ENCODE data around the gene CBY3. TPM values are rescaled to one million over a fixed set of nuclear protein-coding genes. Genes with fewer than 3 reads are reported as not detected.
"Not testable (repeated sequence)": the region's sequence is repeated elsewhere in the genome, so short reads cannot be mapped to it uniquely, and the experiment has no call there.

The CBY3 gene
- total RNA-seq, 5 donors from 2014 or later (not counting 1 experiment from before 2014, with no cell fraction given), result 0.50 to 0.66 (median 0.57) TPM; not detected in 2

DNA sequence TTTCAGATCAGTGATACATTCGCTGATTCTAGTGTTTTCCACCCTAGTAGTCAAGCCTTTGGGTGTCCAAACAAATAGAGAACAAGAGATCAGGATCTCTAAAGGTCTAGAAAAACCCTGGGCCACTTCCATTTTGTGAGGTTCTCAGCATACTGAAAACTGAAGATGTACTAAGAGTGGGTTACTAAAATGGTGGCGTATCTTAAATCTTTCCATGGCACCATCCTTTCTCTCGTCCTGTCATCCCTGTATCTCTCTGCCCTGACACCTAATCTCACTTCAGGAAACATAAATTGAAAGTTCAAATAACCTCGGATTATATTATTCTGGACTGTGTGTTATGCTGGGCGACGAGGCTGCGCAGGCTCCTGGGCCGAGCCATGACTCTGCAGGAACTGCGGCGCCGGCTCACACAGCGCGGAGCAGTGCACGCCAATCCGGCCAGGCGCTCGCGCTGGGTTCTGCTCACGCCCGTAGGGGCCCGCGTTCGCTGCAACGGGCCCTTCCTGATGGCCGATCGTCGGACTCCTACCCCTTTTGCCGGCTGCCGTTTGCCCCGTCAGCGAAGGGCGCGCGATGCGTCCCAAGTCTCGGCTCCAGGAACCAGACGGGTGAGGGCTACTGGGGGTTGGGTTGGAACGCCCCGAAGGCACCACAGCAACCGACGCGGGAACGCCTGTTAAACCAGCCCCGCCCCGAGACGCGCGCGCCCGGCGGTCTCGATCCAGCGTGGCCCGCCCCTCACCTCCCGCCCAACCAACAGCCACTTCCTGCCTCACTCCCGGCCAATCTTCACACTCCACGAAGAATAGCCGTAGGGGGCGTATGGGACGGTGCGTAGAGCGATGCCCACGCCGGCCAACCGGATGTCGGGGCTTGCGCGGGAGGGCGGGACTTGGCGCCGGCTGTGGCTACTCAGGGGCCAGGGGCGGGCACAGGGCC, 17.4 kb upstream of the CBY3 start:
- Histone ChIP-seq H3K36me3 (ENCODE audit: control insufficient read depth in 2 of 2, extremely low read depth in 1 of 2, insufficient read depth in 1 of 2, low read length in 1 of 2) (no peaks in the 10 kb centered on the region), H3K27me3 (replicated peaks in 1 of 2; ENCODE audit: control insufficient read depth in 2 of 2, extremely low read depth in 1 of 2, insufficient read depth in 2 of 2, low read length in 1 of 2) (no peaks in the 10 kb centered on the region), H3K4me3 (ENCODE audit: control insufficient read depth in 1 of 2, extremely low read depth in 1 of 2, low read length in 1 of 2) (peak overlapping the region; percentile 83 to 90), H3K4me1 (ENCODE audit: control insufficient read depth in 1 of 2, extremely low read depth in 1 of 2, insufficient read depth in 2 of 2, low read length in 2 of 2) (peaks cover 13 to 43% of the 10 kb centered on the region in 2 experiments), H3K27ac (ENCODE audit: low read length) (peak overlapping the region; percentile 89), H3K9me3 (no peaks in the 10 kb centered on the region)
- peak overlapping the region; percentile 99 for H3K27ac Mint-ChIP-seq
- peak; percentile 89 to 90 (median 90) for ATAC-seq (replicated peaks in 1 of 4)
- ChIA-PET POLR2A (interaction anchor here in 1 of 2 donors (0.9 to 1.3 kb wide), 2 partner anchors 21 to 74 kb away, joined by 3 read pairs; no protein-coding TSS in a partner anchor), CTCF (interaction anchor here in 1 of 2 donors (1.7 kb wide), 1 partner anchor 34 kb away, joined by 4 read pairs; the partner anchor contains the start of gene MAML1)
- WGBS (ENCODE audit: insufficient coverage), result 1% methylated on average over 52 of the region's 72 CpGs
- H3K36me3 Mint-ChIP-seq, result peaks cover 6% of the 10 kb centered on the region
- H3K9me3 Mint-ChIP-seq, result no peaks in the 10 kb centered on the region
- H3K27me3 Mint-ChIP-seq, result no peaks in the 10 kb centered on the region
- DNase-seq, result peak; percentile 95 to 100 (median 99)
- peak overlapping the region; percentile 96 to 98 (median 98) for H3K4me3 Mint-ChIP-seq
- peaks cover 41 to 46% (median 44%) of the 10 kb centered on the region in 3 donors for H3K4me1 Mint-ChIP-seq

DNA sequence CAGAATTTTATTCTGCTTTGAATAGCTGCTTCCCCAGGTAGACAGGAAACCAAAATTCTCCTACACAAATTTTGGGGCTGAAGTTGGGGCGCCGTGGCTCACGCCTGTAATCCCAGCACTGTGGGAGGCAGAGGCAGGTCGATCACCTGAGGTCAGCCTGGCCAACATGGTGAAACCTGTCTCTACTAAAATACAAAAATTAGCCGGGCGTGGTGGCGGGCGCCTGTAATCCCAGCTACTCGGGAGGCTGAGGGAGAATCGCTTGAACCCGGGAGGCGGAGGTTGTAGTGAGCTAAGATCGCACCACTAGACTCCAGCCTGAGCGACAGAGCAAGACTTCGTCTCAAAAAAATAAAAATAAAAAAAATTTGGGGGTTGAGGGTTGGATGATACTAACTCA, 16.7 kb upstream of the CBY3 start:
- Histone ChIP-seq H3K27ac (ENCODE audit: low read length) (peak overlapping the region; percentile 89), H3K4me3 (ENCODE audit: control insufficient read depth in 1 of 2, extremely low read depth in 1 of 2, low read length in 1 of 2) (peak overlapping the region; percentile 83 to 90), H3K4me1 (ENCODE audit: control insufficient read depth in 1 of 2, extremely low read depth in 1 of 2, insufficient read depth in 2 of 2, low read length in 2 of 2) (peaks cover 13 to 36% of the 10 kb centered on the region in 2 experiments)
- CTCF ChIA-PET, result interaction anchor here in 1 of 2 donors (1.0 to 1.7 kb wide), 2 partner anchors 35 to 41 kb away, joined by 3 to 4 read pairs; partner anchors contain the start of gene MAML1
- H3K36me3 Mint-ChIP-seq; H3K27me3 Mint-ChIP-seq; H3K9me3 ChIP-seq; DNase-seq; ATAC-seq (replicated peaks in 1 of 4); H3K9me3 Mint-ChIP-seq; H3K27me3 ChIP-seq (replicated peaks in 1 of 2; ENCODE audit: control insufficient read depth in 2 of 2, extremely low read depth in 1 of 2, insufficient read depth in 2 of 2, low read length in 1 of 2); H3K36me3 ChIP-seq (ENCODE audit: control insufficient read depth in 2 of 2, extremely low read depth in 1 of 2, insufficient read depth in 1 of 2, low read length in 1 of 2): not testable (repeated sequence)
- 58% methylated on average over 4 of the region's 15 CpGs for WGBS (ENCODE audit: insufficient coverage)
- POLR2A ChIA-PET, result interaction anchor here (0.9 to 1.3 kb wide), 3 partner anchors 21 to 74 kb away, joined by 3 read pairs; partner anchors contain the start of gene HNRNPH1 (in 1 of the 2)
- Mint-ChIP-seq H3K27ac (peak overlapping the region; percentile 99), H3K4me1 (peaks cover 39 to 44% (median 40%) of the 10 kb centered on the region in 3 donors), H3K4me3 (peak overlapping the region; percentile 47 to 98 (median 96))

DNA sequence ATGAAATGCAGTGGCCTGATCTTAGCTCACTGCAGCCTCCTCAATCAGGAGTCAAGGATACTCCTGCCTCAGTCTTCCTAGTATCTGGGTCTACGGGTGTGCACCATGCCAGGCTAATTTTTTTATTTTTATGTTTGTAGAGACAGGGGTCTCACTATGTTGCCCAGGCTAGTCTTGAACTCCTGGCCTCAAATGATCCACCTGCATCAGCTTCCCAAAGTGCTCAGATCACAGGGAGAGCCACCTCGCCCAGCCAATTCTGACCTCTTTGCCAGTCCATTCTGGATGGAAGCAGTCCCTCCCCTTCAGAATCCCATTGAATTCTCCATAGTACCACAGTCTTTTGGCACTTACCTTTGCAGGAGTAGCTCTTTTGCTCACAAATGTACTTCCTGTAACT, 16.3 kb upstream of the CBY3 start:
- Mint-ChIP-seq H3K27me3 (no peaks in the 10 kb centered on the region), H3K36me3 (peaks cover under 1% of the 10 kb centered on the region), H3K4me3 (peak overlapping the region; percentile 47 to 98 (median 96)), H3K4me1 (peaks cover 34 to 39% (median 36%) of the 10 kb centered on the region in 3 donors), H3K27ac (peak overlapping the region; percentile 99), H3K9me3 (no peaks in the 10 kb centered on the region)
- Histone ChIP-seq H3K27ac (ENCODE audit: low read length) (peak overlapping the region; percentile 89), H3K27me3 (replicated peaks in 1 of 2; ENCODE audit: control insufficient read depth in 2 of 2, extremely low read depth in 1 of 2, insufficient read depth in 2 of 2, low read length in 1 of 2) (no peaks in the 10 kb centered on the region), H3K9me3 (no peaks in the 10 kb centered on the region), H3K4me3 (ENCODE audit: control insufficient read depth in 1 of 2, extremely low read depth in 1 of 2, low read length in 1 of 2) (peak overlapping the region in 1 of 2 donors; percentile 15), H3K4me1 (ENCODE audit: control insufficient read depth in 1 of 2, extremely low read depth in 1 of 2, insufficient read depth in 2 of 2, low read length in 2 of 2) (peaks cover 13 to 35% of the 10 kb centered on the region in 2 experiments), H3K36me3 (ENCODE audit: control insufficient read depth in 2 of 2, extremely low read depth in 1 of 2, insufficient read depth in 1 of 2, low read length in 1 of 2) (no peaks in the 10 kb centered on the region)
- ChIA-PET CTCF (interaction anchor here in 1 of 2 donors (1.0 to 1.7 kb wide), 2 partner anchors 36 to 41 kb away, joined by 3 to 4 read pairs; partner anchors contain the start of gene MAML1), POLR2A (interaction anchor here (0.9 to 1.3 kb wide), 3 partner anchors 20 to 74 kb away, joined by 3 read pairs; partner anchors contain the start of gene HNRNPH1 (in 1 of the 2))
- no peak for ATAC-seq (replicated peaks in 1 of 4)
- WGBS (ENCODE audit: insufficient coverage), result 91% methylated on average over 1 of the region's 2 CpGs
- DNase-seq, result no peak

DNA sequence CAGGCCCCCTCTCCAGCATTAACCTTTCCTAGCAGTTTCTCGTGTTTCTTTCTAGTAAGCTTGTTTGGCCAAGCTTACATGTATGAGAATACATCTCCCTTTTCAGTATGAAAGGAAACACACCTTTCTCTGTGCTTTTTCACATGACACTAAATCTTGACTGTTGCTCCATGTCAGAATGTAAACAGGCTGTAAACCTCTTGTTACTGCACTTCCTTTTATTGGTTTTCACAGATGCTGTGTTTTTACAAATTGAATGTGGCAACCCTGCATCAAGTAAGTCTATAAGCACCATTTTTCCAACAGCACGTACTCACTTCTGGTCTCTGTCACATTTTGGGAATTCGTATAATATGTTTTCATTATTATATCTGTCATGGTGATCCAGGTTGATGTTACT, 15.8 kb upstream of the CBY3 start:
- no peaks in the 10 kb centered on the region for H3K27me3 ChIP-seq (replicated peaks in 1 of 2; ENCODE audit: control insufficient read depth in 2 of 2, extremely low read depth in 1 of 2, insufficient read depth in 2 of 2, low read length in 1 of 2)
- H3K27ac Mint-ChIP-seq, result peak overlapping the region; percentile 59 to 99
- H3K4me3 ChIP-seq (ENCODE audit: control insufficient read depth in 1 of 2, extremely low read depth in 1 of 2, low read length in 1 of 2), result no peak overlapping the region
- no peak overlapping the region for H3K27ac ChIP-seq (ENCODE audit: low read length)
- no CpG with 5 or more reads among the region's 3 CpGs for WGBS (ENCODE audit: insufficient coverage)
- POLR2A ChIA-PET, result interaction anchor here (0.9 to 1.3 kb wide), 4 partner anchors 20 to 76 kb away, joined by 3 to 4 read pairs (median 3); partner anchors contain the start of gene HNRNPH1 (in 2 of the 2)
- DNase-seq (no peak), ATAC-seq (replicated peaks in 1 of 4) (no peak)
- H3K4me1 Mint-ChIP-seq, result peaks cover 32 to 37% (median 32%) of the 10 kb centered on the region in 3 donors
- CTCF ChIA-PET, result interaction anchor here (0.6 to 1.7 kb wide), 3 partner anchors 13 to 42 kb away, joined by 3 to 5 read pairs (median 4); partner anchors contain the start of gene MAML1 (in 1 of the 2)
- H3K36me3 Mint-ChIP-seq, result no peaks in the 10 kb centered on the region
- H3K4me3 Mint-ChIP-seq, result no peak overlapping the region
- H3K9me3 ChIP-seq, result no peaks in the 10 kb centered on the region
- peaks cover 13 to 30% of the 10 kb centered on the region in 2 experiments for H3K4me1 ChIP-seq (ENCODE audit: control insufficient read depth in 1 of 2, extremely low read depth in 1 of 2, insufficient read depth in 2 of 2, low read length in 2 of 2)
- H3K9me3 Mint-ChIP-seq, result no peaks in the 10 kb centered on the region
- no peaks in the 10 kb centered on the region for H3K36me3 ChIP-seq (ENCODE audit: control insufficient read depth in 2 of 2, extremely low read depth in 1 of 2, insufficient read depth in 1 of 2, low read length in 1 of 2)
- H3K27me3 Mint-ChIP-seq, result no peaks in the 10 kb centered on the region

DNA sequence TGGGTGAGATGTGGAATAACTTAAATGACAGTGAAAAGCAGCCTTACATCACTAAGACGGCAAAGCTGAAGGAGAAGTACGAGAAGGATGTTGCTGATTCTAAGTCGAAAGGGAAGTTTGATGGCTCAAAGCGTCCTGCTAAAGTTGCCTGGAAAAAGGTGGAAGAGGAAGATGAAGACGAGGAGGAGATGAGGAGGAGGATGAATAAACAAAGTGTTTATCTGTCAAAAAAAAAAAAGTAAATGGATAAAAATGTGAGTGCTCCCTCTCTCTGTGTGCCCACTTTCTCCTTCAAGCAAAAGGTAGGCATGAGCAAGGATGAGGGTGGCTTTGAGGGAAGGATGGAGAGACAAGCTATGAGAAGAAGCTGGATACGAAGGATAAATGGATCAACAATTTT, 13.7 kb upstream of the CBY3 start:
- peaks cover 16 to 22% (median 21%) of the 10 kb centered on the region in 3 donors for H3K4me1 Mint-ChIP-seq
- ChIA-PET POLR2A (no interaction called here), CTCF (no interaction called here)
- ATAC-seq (replicated peaks in 1 of 4), result no peak
- peak overlapping the region in 1 of 2 donors; percentile 1 for H3K27ac Mint-ChIP-seq
- no peaks in the 10 kb centered on the region for H3K36me3 ChIP-seq (ENCODE audit: control insufficient read depth in 2 of 2, extremely low read depth in 1 of 2, insufficient read depth in 1 of 2, low read length in 1 of 2)
- 94% methylated on average over 5 of the region's 6 CpGs for WGBS (ENCODE audit: insufficient coverage)
- no peaks in the 10 kb centered on the region for H3K9me3 ChIP-seq
- DNase-seq, result no peak
- peaks cover 7 to 17% of the 10 kb centered on the region in 2 experiments for H3K4me1 ChIP-seq (ENCODE audit: control insufficient read depth in 1 of 2, extremely low read depth in 1 of 2, insufficient read depth in 2 of 2, low read length in 2 of 2)
- no peaks in the 10 kb centered on the region for H3K27me3 Mint-ChIP-seq
- H3K4me3 ChIP-seq (ENCODE audit: control insufficient read depth in 1 of 2, extremely low read depth in 1 of 2, low read length in 1 of 2), result no peak overlapping the region
- no peak overlapping the region for H3K27ac ChIP-seq (ENCODE audit: low read length)
- H3K27me3 ChIP-seq (replicated peaks in 1 of 2; ENCODE audit: control insufficient read depth in 2 of 2, extremely low read depth in 1 of 2, insufficient read depth in 2 of 2, low read length in 1 of 2), result no peaks in the 10 kb centered on the region
- no peaks in the 10 kb centered on the region for H3K9me3 Mint-ChIP-seq
- no peaks in the 10 kb centered on the region for H3K36me3 Mint-ChIP-seq
- H3K4me3 Mint-ChIP-seq, result no peak overlapping the region

DNA sequence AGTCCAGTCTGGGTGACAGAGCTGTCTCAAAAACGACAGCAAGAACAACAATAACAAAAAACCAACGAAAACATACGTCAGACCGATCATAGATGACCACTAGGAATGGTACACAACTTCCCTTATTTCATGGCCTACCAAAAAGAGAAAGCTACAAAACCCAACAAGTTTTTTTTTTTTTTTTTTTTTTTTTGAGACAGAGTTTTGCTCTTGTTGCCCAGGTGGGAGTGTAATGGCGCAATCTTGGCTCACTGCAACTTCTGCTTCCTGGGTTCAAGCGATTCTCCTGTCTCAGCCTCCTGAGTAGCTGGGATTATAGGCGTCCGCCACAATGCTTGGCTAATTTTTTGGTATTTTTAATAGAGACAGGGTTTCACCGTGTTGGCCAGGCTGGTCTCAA, 8.4 kb upstream of the CBY3 start:
- H3K4me1 ChIP-seq (ENCODE audit: control insufficient read depth in 1 of 2, extremely low read depth in 1 of 2, insufficient read depth in 2 of 2, low read length in 2 of 2); H3K27me3 ChIP-seq (replicated peaks in 1 of 2; ENCODE audit: control insufficient read depth in 2 of 2, extremely low read depth in 1 of 2, insufficient read depth in 2 of 2, low read length in 1 of 2); H3K4me1 Mint-ChIP-seq; ATAC-seq (replicated peaks in 1 of 4); H3K9me3 ChIP-seq; H3K27me3 Mint-ChIP-seq; H3K27ac Mint-ChIP-seq; H3K4me3 ChIP-seq (ENCODE audit: control insufficient read depth in 1 of 2, extremely low read depth in 1 of 2, low read length in 1 of 2); DNase-seq; H3K4me3 Mint-ChIP-seq; H3K9me3 Mint-ChIP-seq; H3K36me3 ChIP-seq (ENCODE audit: control insufficient read depth in 2 of 2, extremely low read depth in 1 of 2, insufficient read depth in 1 of 2, low read length in 1 of 2); H3K27ac ChIP-seq (ENCODE audit: low read length); POLR2A ChIA-PET; H3K36me3 Mint-ChIP-seq: not testable (repeated sequence)
- CTCF ChIA-PET, result interaction anchor here (0.6 to 1.0 kb wide), 3 partner anchors 11 to 229 kb away, joined by 4 to 7 read pairs (median 5); no protein-coding TSS in a partner anchor
- 67% methylated on average over 1 of the region's 9 CpGs for WGBS (ENCODE audit: insufficient coverage)
